Measurements from ENCODE around the gene HDHD2.
A peak's percentile ranks its signal among the peaks of the same experiment; 100 is the strongest.
"Not testable (repeated sequence)": the region's sequence is repeated elsewhere in the genome, so short reads cannot be mapped to it uniquely, and the experiment has no call there.

The HDHD2 gene

DNA sequence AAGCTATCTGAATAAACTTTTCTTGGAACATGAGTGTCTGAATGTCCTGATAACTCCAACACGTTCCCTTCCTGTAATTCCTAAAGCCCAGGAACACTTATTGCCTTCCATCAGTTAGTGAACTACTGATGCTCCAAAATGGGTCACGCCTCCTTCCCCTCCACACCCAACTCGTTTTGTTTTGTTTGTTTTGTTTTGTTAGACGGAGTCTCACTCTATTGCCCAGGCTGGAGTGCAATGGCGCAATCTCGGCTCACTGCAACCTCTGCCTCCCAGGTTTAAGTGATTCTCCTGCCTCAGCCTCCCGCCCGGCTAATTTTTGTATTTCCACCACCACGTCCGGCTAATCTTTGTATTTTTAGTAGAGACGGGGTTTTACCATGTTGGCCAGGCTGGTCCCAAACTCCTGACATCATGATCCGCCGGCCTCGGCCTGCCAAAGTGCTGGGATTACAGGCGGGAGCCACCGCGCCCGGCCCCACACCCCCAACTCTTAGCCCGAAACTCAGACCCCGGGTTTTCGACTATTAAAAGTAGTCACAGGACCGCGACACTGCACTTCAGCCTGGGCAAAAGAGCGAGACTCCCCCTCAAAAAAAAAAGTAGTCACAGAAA lies 25.1 kb upstream of the HDHD2 start:
- H3K4me1 ChIP-seq (ENCODE audit: control insufficient read depth in 1 of 2, insufficient read depth in 2 of 2, low read length in 2 of 2) = peaks cover 17 to 18% of the 10 kb centered on the region in 2 donors
- H3K27me3 ChIP-seq (ENCODE audit: control insufficient read depth in 1 of 2, insufficient read depth in 2 of 2, low read length in 2 of 2) = no peaks in the 10 kb centered on the region
- no peaks in the 10 kb centered on the region for H3K9me3 ChIP-seq (ENCODE audit: control insufficient read depth in 1 of 2, low read length in 2 of 2)
- H3K36me3 ChIP-seq (ENCODE audit: control insufficient read depth in 1 of 2, insufficient read depth in 2 of 2, low read length in 2 of 2) = peaks cover 0 to 5% of the 10 kb centered on the region in 2 donors
- no peak overlapping the region for H3K27ac ChIP-seq (ENCODE audit: low read depth, low read length)
- H3K4me3 ChIP-seq (ENCODE audit: low read depth in 1 of 2, low read length in 2 of 2) = peak overlapping the region; percentile 88
- H3K9ac ChIP-seq (ENCODE audit: low read depth in 1 of 2, low read length in 2 of 2) = peak overlapping the region; percentile 78 to 88

DNA sequence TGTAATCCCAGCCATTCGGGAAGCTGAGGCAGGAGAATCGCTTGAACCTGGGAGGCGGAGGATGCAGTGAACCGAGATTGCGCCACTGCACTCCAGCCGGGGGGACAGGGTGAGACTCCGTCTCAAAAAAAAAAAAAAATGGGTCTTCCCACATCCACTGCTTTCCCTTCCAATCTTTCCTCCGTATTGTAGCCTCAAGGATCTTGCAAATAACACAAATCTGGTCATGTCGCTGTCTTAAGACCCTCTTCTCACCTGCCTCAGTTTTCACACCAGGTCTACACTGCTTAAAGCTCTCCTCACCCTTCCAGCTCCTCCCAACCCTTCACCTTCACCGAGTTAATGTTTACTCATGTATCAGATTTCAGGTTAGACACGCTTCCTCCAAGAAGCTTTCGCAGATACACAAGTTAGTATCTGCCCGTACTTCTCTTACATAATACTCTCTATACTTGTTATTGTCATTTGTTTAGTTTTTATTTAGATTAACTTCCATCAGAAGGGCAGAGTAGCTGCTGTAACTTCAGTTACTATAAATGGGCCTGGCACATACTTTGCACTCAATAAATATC lies 24.3 kb upstream of the HDHD2 start:
- Histone ChIP-seq H3K4me3 (ENCODE audit: low read depth in 1 of 2, low read length in 2 of 2) (peak overlapping the region; percentile 88), H3K27ac (ENCODE audit: low read depth, low read length) (no peak overlapping the region), H3K9me3 (ENCODE audit: control insufficient read depth in 1 of 2, low read length in 2 of 2) (no peaks in the 10 kb centered on the region), H3K36me3 (ENCODE audit: control insufficient read depth in 1 of 2, insufficient read depth in 2 of 2, low read length in 2 of 2) (peaks cover 0 to 5% of the 10 kb centered on the region in 2 donors), H3K4me1 (ENCODE audit: control insufficient read depth in 1 of 2, insufficient read depth in 2 of 2, low read length in 2 of 2) (peaks cover 17 to 18% of the 10 kb centered on the region in 2 donors), H3K9ac (ENCODE audit: low read depth in 1 of 2, low read length in 2 of 2) (peak overlapping the region; percentile 78 to 88), H3K27me3 (ENCODE audit: control insufficient read depth in 1 of 2, insufficient read depth in 2 of 2, low read length in 2 of 2) (no peaks in the 10 kb centered on the region)

- peaks cover 17 to 18% of the 10 kb centered on the region in 2 donors for H3K4me1 ChIP-seq (ENCODE audit: control insufficient read depth in 1 of 2, insufficient read depth in 2 of 2, low read length in 2 of 2)
- no peaks in the 10 kb centered on the region for H3K27me3 ChIP-seq (ENCODE audit: control insufficient read depth in 1 of 2, insufficient read depth in 2 of 2, low read length in 2 of 2)
- H3K27ac ChIP-seq (ENCODE audit: low read depth, low read length) = no peak overlapping the region
- no peak overlapping the region for H3K9ac ChIP-seq (ENCODE audit: low read depth in 1 of 2, low read length in 2 of 2)
- no peaks in the 10 kb centered on the region for H3K9me3 ChIP-seq (ENCODE audit: control insufficient read depth in 1 of 2, low read length in 2 of 2)
- no peak overlapping the region for H3K4me3 ChIP-seq (ENCODE audit: low read depth in 1 of 2, low read length in 2 of 2)
- H3K36me3 ChIP-seq (ENCODE audit: control insufficient read depth in 1 of 2, insufficient read depth in 2 of 2, low read length in 2 of 2) = peaks cover 0 to 5% of the 10 kb centered on the region in 2 donors
Observed at GRCh38 chr18:47172476-47172875, 22.2 kb upstream of the HDHD2 start.

DNA sequence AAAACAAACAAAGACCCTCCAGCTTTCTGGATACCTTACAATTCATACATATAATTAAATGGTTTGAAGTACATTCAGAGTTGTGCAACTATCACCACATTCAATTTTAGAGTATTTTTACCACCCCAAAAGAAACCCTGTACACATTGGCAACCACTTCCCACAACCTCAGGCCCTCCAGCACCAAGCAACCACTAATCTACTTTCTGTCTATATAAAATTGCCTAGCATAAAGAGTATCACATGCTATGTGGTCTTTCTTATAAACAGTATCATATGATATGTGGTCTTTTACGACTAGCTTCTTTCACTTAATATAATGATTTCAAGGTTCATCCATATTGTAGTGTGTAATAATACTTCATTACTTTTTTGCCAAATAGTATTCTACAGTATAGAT lies 18.6 kb upstream of the HDHD2 start:
- H3K4me3 ChIP-seq (ENCODE audit: low read depth in 1 of 2, low read length in 2 of 2) = no peak overlapping the region
- H3K36me3 ChIP-seq (ENCODE audit: control insufficient read depth in 1 of 2, insufficient read depth in 2 of 2, low read length in 2 of 2) = peaks cover 0 to 5% of the 10 kb centered on the region in 2 donors
- no peaks in the 10 kb centered on the region for H3K9me3 ChIP-seq (ENCODE audit: control insufficient read depth in 1 of 2, low read length in 2 of 2)
- H3K9ac ChIP-seq (ENCODE audit: low read depth in 1 of 2, low read length in 2 of 2) = no peak overlapping the region
- no peaks in the 10 kb centered on the region for H3K27me3 ChIP-seq (ENCODE audit: control insufficient read depth in 1 of 2, insufficient read depth in 2 of 2, low read length in 2 of 2)
- peaks cover 3 to 5% of the 10 kb centered on the region in 2 donors for H3K4me1 ChIP-seq (ENCODE audit: control insufficient read depth in 1 of 2, insufficient read depth in 2 of 2, low read length in 2 of 2)
- no peak overlapping the region for H3K27ac ChIP-seq (ENCODE audit: low read depth, low read length)

- H3K9ac ChIP-seq (ENCODE audit: low read depth in 1 of 2, low read length in 2 of 2) = no peak overlapping the region
- no peaks in the 10 kb centered on the region for H3K27me3 ChIP-seq (ENCODE audit: control insufficient read depth in 1 of 2, insufficient read depth in 2 of 2, low read length in 2 of 2)
- peaks cover 0 to under 1% of the 10 kb centered on the region in 2 donors for H3K4me1 ChIP-seq (ENCODE audit: control insufficient read depth in 1 of 2, insufficient read depth in 2 of 2, low read length in 2 of 2)
- H3K36me3 ChIP-seq (ENCODE audit: control insufficient read depth in 1 of 2, insufficient read depth in 2 of 2, low read length in 2 of 2) = peaks cover 0 to 5% of the 10 kb centered on the region in 2 donors
- H3K27ac ChIP-seq (ENCODE audit: low read depth, low read length) = no peak overlapping the region
- H3K4me3 ChIP-seq (ENCODE audit: low read depth in 1 of 2, low read length in 2 of 2) = no peak overlapping the region
- H3K9me3 ChIP-seq (ENCODE audit: control insufficient read depth in 1 of 2, low read length in 2 of 2) = no peaks in the 10 kb centered on the region
Observed at GRCh38 chr18:47168509-47168908, 18.2 kb upstream of the HDHD2 start.

DNA sequence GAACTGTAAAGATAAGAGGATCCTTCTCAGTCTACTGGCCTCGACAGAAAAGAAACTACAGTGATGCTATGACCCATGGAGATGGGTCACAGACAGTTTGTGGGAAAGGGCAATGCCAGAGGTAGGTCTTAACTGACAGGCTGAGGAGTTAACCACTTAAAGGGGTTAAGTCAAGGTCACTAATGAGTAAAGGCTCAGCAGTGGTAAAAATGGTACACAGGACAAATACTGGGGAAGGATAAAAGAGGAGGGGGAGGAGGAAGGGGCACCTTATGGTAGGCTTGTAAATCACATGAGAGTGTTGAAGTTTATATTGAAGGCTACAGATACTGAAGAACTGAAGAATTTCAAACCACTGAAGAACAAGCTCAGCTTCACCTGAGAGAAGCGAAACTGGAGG lies 16.0 kb upstream of the HDHD2 start:
- H3K9me3 ChIP-seq (ENCODE audit: control insufficient read depth in 1 of 2, low read length in 2 of 2) = no peaks in the 10 kb centered on the region
- no peak overlapping the region for H3K4me3 ChIP-seq (ENCODE audit: low read depth in 1 of 2, low read length in 2 of 2)
- H3K27ac ChIP-seq (ENCODE audit: low read depth, low read length) = no peak overlapping the region
- no peaks in the 10 kb centered on the region for H3K27me3 ChIP-seq (ENCODE audit: control insufficient read depth in 1 of 2, insufficient read depth in 2 of 2, low read length in 2 of 2)
- no peaks in the 10 kb centered on the region for H3K4me1 ChIP-seq (ENCODE audit: control insufficient read depth in 1 of 2, insufficient read depth in 2 of 2, low read length in 2 of 2)
- H3K9ac ChIP-seq (ENCODE audit: low read depth in 1 of 2, low read length in 2 of 2) = no peak overlapping the region
- H3K36me3 ChIP-seq (ENCODE audit: control insufficient read depth in 1 of 2, insufficient read depth in 2 of 2, low read length in 2 of 2) = no peaks in the 10 kb centered on the region

GRCh38 chr18:47163241-47163640 lies 12.9 kb upstream of the HDHD2 start:
- H3K27ac ChIP-seq (ENCODE audit: low read depth, low read length) = no peak overlapping the region
- H3K27me3 ChIP-seq (ENCODE audit: control insufficient read depth in 1 of 2, insufficient read depth in 2 of 2, low read length in 2 of 2) = no peaks in the 10 kb centered on the region
- no peaks in the 10 kb centered on the region for H3K9me3 ChIP-seq (ENCODE audit: control insufficient read depth in 1 of 2, low read length in 2 of 2)
- H3K4me1 ChIP-seq (ENCODE audit: control insufficient read depth in 1 of 2, insufficient read depth in 2 of 2, low read length in 2 of 2) = no peaks in the 10 kb centered on the region
- no peak overlapping the region for H3K4me3 ChIP-seq (ENCODE audit: low read depth in 1 of 2, low read length in 2 of 2)
- peaks cover 0 to 3% of the 10 kb centered on the region in 2 donors for H3K36me3 ChIP-seq (ENCODE audit: control insufficient read depth in 1 of 2, insufficient read depth in 2 of 2, low read length in 2 of 2)
- H3K9ac ChIP-seq (ENCODE audit: low read depth in 1 of 2, low read length in 2 of 2) = no peak overlapping the region

GRCh38 chr18:47160256-47160655 lies 10.0 kb upstream of the HDHD2 start:
- Histone ChIP-seq H3K36me3 (ENCODE audit: control insufficient read depth in 1 of 2, insufficient read depth in 2 of 2, low read length in 2 of 2) (peaks cover 0 to 3% of the 10 kb centered on the region in 2 donors), H3K27ac (ENCODE audit: low read depth, low read length) (no peak overlapping the region), H3K27me3 (ENCODE audit: control insufficient read depth in 1 of 2, insufficient read depth in 2 of 2, low read length in 2 of 2) (no peaks in the 10 kb centered on the region), H3K9me3 (ENCODE audit: control insufficient read depth in 1 of 2, low read length in 2 of 2) (no peaks in the 10 kb centered on the region), H3K4me1 (ENCODE audit: control insufficient read depth in 1 of 2, insufficient read depth in 2 of 2, low read length in 2 of 2) (no peaks in the 10 kb centered on the region), H3K4me3 (ENCODE audit: low read depth in 1 of 2, low read length in 2 of 2) (no peak overlapping the region), H3K9ac (ENCODE audit: low read depth in 1 of 2, low read length in 2 of 2) (no peak overlapping the region)

GRCh38 chr18:47158404-47158803 lies 8.1 kb upstream of the HDHD2 start:
- not testable (repeated sequence) for H3K9me3 ChIP-seq (ENCODE audit: control insufficient read depth in 1 of 2, low read length in 2 of 2); H3K27ac ChIP-seq (ENCODE audit: low read depth, low read length); H3K9ac ChIP-seq (ENCODE audit: low read depth in 1 of 2, low read length in 2 of 2); H3K4me1 ChIP-seq (ENCODE audit: control insufficient read depth in 1 of 2, insufficient read depth in 2 of 2, low read length in 2 of 2); H3K4me3 ChIP-seq (ENCODE audit: low read depth in 1 of 2, low read length in 2 of 2); H3K27me3 ChIP-seq (ENCODE audit: control insufficient read depth in 1 of 2, insufficient read depth in 2 of 2, low read length in 2 of 2)
- peaks cover 0 to 10% of the 10 kb centered on the region in 2 donors for H3K36me3 ChIP-seq (ENCODE audit: control insufficient read depth in 1 of 2, insufficient read depth in 2 of 2, low read length in 2 of 2)

DNA sequence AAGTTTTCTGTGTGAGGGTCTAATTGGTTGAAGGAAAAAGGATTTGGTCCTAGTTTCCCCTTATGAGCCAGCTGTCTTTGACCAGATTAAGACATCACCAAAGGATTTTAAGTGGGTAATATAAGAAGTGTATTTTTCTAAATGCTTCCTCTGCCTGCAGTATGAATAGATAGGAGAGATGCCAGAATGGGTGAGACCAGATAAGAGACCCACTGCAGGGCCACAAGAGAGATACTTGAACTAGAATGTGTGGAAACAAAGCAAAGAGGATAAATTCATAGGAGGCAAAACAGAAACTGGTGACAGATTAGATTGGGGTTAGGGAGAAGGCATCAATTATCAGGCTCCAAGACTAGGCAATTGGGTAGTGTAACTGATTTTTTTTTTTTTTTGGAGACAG lies 1.1 kb upstream of the HDHD2 start:
- Histone ChIP-seq H3K27me3 (ENCODE audit: control insufficient read depth in 1 of 2, insufficient read depth in 2 of 2, low read length in 2 of 2) (no peaks in the 10 kb centered on the region), H3K4me1 (ENCODE audit: control insufficient read depth in 1 of 2, insufficient read depth in 2 of 2, low read length in 2 of 2) (peaks cover 18 to 26% of the 10 kb centered on the region in 2 donors), H3K4me3 (ENCODE audit: low read depth in 1 of 2, low read length in 2 of 2) (peak overlapping the region; percentile 94 to 96), H3K9me3 (ENCODE audit: control insufficient read depth in 1 of 2, low read length in 2 of 2) (no peaks in the 10 kb centered on the region), H3K27ac (ENCODE audit: low read depth, low read length) (no peak overlapping the region), H3K9ac (ENCODE audit: low read depth in 1 of 2, low read length in 2 of 2) (peak overlapping the region in 1 of 2 donors; percentile 95), H3K36me3 (ENCODE audit: control insufficient read depth in 1 of 2, insufficient read depth in 2 of 2, low read length in 2 of 2) (peaks cover 0 to 8% of the 10 kb centered on the region in 2 donors)
